ENCODE results near the gene LILRA6. TPM values are rescaled to one million over a fixed set of nuclear protein-coding genes. Genes with fewer than 3 reads are reported as not detected.
"Not testable (repeated sequence)": the region's sequence is repeated elsewhere in the genome, so short reads cannot be mapped to it uniquely, and the experiment has no call there.

Gene LILRA6
- total RNA-seq, 1 experiment from 2014 or later = not detected

- H3K9me3 ChIP-seq (ENCODE audit: insufficient read depth, low read depth); intact Hi-C loops (cut with micrococcal nuclease; ENCODE audit: unreplicated experiment); H3K79me2 ChIP-seq (ENCODE audit: low read depth); H3K4me2 ChIP-seq; H3K4me1 ChIP-seq (replicated peaks; ENCODE audit: insufficient read depth); H3F3A ChIP-seq (ENCODE audit: insufficient read depth, low read depth); H4K20me1 ChIP-seq (ENCODE audit: insufficient read depth); H3K9me2 ChIP-seq (ENCODE audit: insufficient read depth); DNase-seq; H3K27ac ChIP-seq; H3K36me3 ChIP-seq (ENCODE audit: low read depth); H3K4me3 ChIP-seq; BruUV-seq (replicated peaks); H2AFZ ChIP-seq: not testable (repeated sequence)
- POLR2A ChIA-PET (ENCODE audit: unreplicated experiment) = interaction anchor here (0.6 kb wide), 1 partner anchor 35 kb away, joined by 3 read pairs; no protein-coding TSS in a partner anchor
- CTCF ChIA-PET = interaction anchor here (0.7 kb wide), 1 partner anchor 418 kb away, joined by 6 read pairs; no protein-coding TSS in a partner anchor
- peaks cover 38% of the 10 kb centered on the region for H3K27me3 ChIP-seq (ENCODE audit: insufficient read depth, low read depth)
Observed at GRCh38 chr19:54223277-54223936, 19.2 kb downstream of the LILRA6 start.

GRCh38 chr19:54222474-54223276 is 19.9 kb downstream of the LILRA6 start, which contains the start of gene LILRB3:
LILRB3 (minus strand) TSS chr19:54223007; CDS start chr19:54222976, 31 bp downstream.
- POLR2A ChIA-PET (ENCODE audit: unreplicated experiment) = interaction anchor here (0.6 kb wide), 1 partner anchor 35 kb away, joined by 3 read pairs; no protein-coding TSS in a partner anchor
- H3K27me3 ChIP-seq (ENCODE audit: insufficient read depth, low read depth) = peaks cover 34% of the 10 kb centered on the region
- H3K27ac ChIP-seq; H3K9me3 ChIP-seq (ENCODE audit: insufficient read depth, low read depth); H3K4me3 ChIP-seq; BruUV-seq (replicated peaks); H3F3A ChIP-seq (ENCODE audit: insufficient read depth, low read depth); H3K9me2 ChIP-seq (ENCODE audit: insufficient read depth); H2AFZ ChIP-seq; H3K79me2 ChIP-seq (ENCODE audit: low read depth); H3K4me2 ChIP-seq; H3K4me1 ChIP-seq (replicated peaks; ENCODE audit: insufficient read depth); DNase-seq; H4K20me1 ChIP-seq (ENCODE audit: insufficient read depth); CTCF ChIA-PET; H3K36me3 ChIP-seq (ENCODE audit: low read depth); intact Hi-C loops (cut with micrococcal nuclease; ENCODE audit: unreplicated experiment): not testable (repeated sequence)

GRCh38 chr19:54221947-54222346 is 20.6 kb downstream of the LILRA6 start:
- POLR2A ChIA-PET (ENCODE audit: unreplicated experiment) = not testable (repeated sequence)

GRCh38 chr19:54219702-54220101 is 22.9 kb downstream of the LILRA6 start:
- H3F3A ChIP-seq (ENCODE audit: insufficient read depth, low read depth); H3K36me3 ChIP-seq (ENCODE audit: low read depth); H3K9me2 ChIP-seq (ENCODE audit: insufficient read depth); H3K9me3 ChIP-seq (ENCODE audit: insufficient read depth, low read depth); H2AFZ ChIP-seq; CTCF ChIA-PET; H3K4me3 ChIP-seq; BruUV-seq (replicated peaks); H4K20me1 ChIP-seq (ENCODE audit: insufficient read depth); DNase-seq; H3K4me2 ChIP-seq; H3K27ac ChIP-seq; POLR2A ChIA-PET (ENCODE audit: unreplicated experiment); H3K79me2 ChIP-seq (ENCODE audit: low read depth); H3K4me1 ChIP-seq (replicated peaks; ENCODE audit: insufficient read depth): not testable (repeated sequence)
- intact Hi-C loops (cut with micrococcal nuclease; ENCODE audit: unreplicated experiment) = loop anchor here (2.0 kb wide), 1 partner anchor 21 kb away; no protein-coding TSS in a partner anchor
- peaks cover 12% of the 10 kb centered on the region; the same call in 1 of the 2 replicates for H3K27me3 ChIP-seq (ENCODE audit: insufficient read depth, low read depth)

More at GRCh38 chr19:54221947-54222346, 20.6 kb downstream of the LILRA6 start:
- H3K9me3 ChIP-seq (ENCODE audit: insufficient read depth, low read depth); H3K4me1 ChIP-seq (replicated peaks; ENCODE audit: insufficient read depth); H4K20me1 ChIP-seq (ENCODE audit: insufficient read depth); H3K36me3 ChIP-seq (ENCODE audit: low read depth); DNase-seq; H3K9me2 ChIP-seq (ENCODE audit: insufficient read depth); H3K79me2 ChIP-seq (ENCODE audit: low read depth); H3K4me3 ChIP-seq; BruUV-seq (replicated peaks); H3F3A ChIP-seq (ENCODE audit: insufficient read depth, low read depth); intact Hi-C loops (cut with micrococcal nuclease; ENCODE audit: unreplicated experiment); H3K27ac ChIP-seq; H3K4me2 ChIP-seq; CTCF ChIA-PET; H2AFZ ChIP-seq: not testable (repeated sequence)
- H3K27me3 ChIP-seq (ENCODE audit: insufficient read depth, low read depth) = peaks cover 29% of the 10 kb centered on the region
